DMS53 treated with DMSO at 0.1 percent for 48 hours (cell line): Measurements from ENCODE around the gene TXN2.

ENCODE experiments used
- DNase-seq: peaks from one replicate; lab custom pipeline; 2025; ENCODE audit not compliant: unreplicated experiment; lab: John Stamatoyannopoulos, UW

The TXN2 gene

DNA sequence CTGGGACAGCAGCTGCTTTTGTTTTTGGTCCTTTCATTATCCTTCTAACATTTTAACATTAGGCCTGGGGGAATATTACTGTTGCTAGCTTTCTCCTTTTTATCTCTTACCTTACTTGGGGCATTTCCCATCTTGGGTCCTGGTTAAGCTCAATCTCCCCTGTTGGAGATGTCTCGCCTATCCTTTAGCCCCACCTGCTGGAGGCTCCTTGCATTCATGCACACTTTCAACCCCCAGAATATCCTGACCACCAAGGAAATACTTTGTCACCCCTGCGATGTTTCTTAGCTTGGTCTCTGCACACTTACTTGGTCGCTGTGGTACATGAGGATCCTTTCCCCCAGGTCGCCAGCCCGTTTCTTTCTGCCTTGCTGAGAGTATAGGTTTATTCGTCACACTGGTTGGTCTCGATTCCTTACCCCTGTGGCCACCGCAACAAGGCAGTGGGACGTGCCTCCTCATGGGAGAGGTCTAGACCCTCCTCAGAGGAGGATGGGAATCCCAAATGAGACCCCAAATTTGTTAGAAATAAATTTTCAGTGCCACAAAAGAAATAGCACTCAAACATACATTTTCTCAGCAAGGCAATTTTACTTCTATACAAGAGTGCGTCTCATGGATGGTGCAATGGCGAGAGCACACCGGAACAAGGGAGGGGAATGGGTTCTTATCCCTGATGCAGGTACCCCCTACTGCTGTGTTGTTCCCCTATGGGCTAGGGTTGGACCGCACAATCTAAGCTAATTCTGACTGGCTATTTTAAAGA, 5.4 kb upstream of the TXN2 start:
- DNase-seq = no peak

- DNase-seq = no peak
Measured at GRCh38 chr22:36480941-36481392, 473 bp downstream of the TXN2 start.

- no peak for DNase-seq
Measured at GRCh38 chr22:36478966-36479365, 2.5 kb downstream of the TXN2 start.

DNA sequence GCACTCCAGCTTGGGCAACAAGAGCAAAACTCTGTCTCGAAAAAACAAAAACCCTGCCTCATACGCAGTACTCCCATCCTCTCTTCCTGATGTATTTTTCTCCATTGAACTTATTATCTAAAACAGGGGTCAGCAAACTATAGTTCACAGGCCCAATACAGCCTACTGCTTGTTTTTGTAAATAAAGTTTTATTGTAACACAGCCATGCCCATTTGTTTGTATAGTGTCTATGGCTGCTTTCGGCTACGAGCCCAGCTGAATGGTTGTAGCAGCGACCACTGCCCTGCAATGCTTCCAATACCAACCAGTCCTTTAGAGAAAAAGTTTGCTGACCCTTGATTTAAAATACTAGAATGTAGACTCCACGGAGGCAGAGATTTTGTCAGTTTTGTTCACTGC, 6.1 kb downstream of the TXN2 start:
- no peak for DNase-seq

DNA sequence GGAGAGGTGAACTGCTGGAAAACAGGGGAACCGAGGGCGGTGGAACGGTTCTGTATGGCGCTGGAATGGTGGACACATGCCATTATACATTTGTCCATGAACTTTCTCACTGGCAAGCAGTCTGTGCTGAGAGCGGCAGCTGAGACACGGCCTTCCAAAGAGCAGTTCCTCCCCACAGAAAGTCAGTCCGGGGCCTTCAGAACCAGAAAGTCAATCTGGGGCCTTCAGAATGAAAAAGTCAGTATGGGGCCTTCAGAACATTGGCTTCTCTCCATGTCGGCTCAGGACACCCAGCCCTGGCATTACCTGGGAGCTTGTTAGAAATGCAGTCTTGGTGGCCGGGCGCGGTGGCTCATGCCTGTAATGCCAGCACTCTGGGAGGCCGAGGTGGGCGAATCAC, 8.8 kb downstream of the TXN2 start:
- DNase-seq = no peak

- DNase-seq = no peak
Measured at GRCh38 chr22:36471341-36471821, 10.1 kb downstream of the TXN2 start.

DNA sequence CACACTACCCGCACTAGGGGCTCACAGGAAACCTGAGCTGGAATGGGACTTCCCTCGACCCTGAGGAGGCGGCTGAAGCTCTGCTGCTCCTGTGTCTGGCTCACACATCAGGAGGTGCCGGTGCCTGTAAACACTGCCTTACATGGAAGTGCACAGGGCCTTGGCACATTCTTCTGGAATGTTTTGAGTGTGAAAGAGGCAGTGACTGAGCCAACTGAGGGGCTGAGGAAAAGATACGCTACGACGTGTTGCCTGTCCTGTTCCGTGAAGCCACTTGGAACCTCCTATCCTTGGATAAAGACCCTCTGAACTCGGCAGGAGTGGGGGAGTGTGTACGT, 10.5 kb downstream of the TXN2 start:
- DNase-seq = no peak

- DNase-seq = peak; percentile 20
Measured at GRCh38 chr22:36470162-36470993, 11.1 kb downstream of the TXN2 start.

DNA sequence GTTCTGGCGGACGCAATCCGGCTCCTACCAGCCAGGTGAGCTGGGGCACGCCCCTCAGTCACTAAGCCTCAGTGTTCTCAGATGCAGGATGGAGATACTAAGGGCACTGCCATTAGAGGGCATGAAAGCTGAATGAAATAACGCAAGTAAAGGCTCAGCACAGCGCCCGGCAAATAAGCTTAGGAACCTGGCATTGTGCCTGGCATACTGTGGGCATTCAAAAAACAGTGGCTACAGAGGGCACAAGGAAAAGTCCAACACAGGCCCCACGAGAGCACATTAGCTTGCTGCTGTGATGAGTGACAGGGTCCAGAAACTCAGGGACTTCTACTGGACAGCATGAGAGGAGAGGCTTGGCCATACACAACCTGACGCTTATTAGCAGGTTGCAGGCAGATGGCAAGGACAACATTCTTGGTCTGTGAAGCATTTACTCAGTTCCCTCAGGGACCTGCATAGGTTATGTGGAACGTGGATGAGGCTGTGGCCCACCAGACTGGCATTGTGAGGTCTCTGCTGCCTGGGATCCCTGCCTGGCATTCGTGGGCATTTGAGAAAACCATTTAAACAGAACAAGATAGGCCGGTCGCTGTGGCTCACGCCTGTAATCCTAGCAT, 12.2 kb downstream of the TXN2 start:
- no peak for DNase-seq

DNA sequence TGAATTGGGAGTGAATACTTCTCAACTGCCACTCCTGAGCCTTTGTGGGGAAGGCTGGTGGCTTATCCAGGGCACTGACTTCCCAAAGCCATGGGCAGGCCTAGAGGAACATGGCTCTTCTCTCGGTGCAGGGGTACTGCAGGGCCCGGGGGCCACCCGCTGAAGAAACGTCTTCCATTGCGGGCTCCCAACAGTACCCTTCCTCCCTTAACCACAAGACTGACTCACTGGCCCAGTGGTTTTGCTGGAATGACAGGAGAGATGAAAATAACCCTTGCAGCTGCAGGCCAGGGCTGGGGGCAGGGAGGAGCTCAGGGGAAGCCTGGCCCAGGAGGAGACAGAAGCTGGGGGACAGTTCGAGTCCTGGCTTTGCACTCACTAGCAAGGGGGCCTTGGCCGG, 13.5 kb downstream of the TXN2 start:
- DNase-seq = no peak

- no peak for DNase-seq
Measured at GRCh38 chr22:36467042-36467810, 14.2 kb downstream of the TXN2 start.

DNA sequence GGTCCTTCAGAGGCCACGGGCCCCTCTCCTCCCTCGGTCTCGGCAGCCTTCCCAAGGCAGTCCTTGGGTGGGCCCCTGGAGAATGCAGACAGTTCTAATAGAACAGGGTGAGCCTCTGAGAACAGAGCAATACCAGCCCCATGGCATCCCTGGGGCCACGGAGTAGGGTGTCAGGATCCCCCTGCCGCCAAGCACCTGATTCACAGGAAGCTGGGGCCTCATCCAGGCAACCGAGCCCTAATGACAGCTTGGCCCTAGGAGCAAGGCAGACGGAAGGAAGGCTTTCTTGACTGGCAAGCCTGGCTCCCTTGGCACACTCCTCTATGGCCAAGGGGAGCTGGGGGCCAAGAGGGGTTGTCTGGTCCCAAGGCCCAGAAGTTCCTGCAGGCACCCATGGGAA, 15.2 kb downstream of the TXN2 start:
- DNase-seq = no peak

- DNase-seq = peak; percentile 22
Measured at GRCh38 chr22:36465232-36466021, 16.0 kb downstream of the TXN2 start.

DNA sequence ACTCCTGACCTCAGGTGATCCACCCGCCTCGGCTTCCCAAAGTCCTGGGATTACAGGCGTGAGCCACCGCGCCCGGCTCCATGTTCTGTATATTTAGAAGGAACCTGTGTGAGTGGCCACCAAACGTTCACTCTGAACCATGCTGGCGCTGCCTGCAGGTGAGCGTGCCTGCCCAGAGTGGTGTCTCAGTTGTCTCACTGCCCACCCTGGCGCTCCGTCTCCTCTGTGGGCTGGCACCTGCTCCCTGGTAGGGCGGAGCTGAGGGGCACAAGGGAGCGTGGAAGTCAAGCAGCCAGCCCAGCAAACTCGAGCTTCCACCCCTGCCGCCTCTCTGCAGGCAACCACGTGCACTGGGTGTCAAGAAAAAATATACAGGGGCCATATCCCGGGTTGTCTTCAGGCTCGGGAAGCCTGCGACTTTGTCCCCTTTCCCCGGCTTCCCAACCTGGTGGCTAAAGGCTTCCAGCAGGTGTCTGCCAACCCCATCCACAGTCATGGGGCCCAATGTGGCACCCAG, 16.7 kb downstream of the TXN2 start:
- no peak for DNase-seq

- no peak for DNase-seq
Measured at GRCh38 chr22:36463783-36464184, 17.7 kb downstream of the TXN2 start.

- peak; percentile 13 for DNase-seq
Measured at GRCh38 chr22:36461665-36462649, 19.5 kb downstream of the TXN2 start.

GRCh38 chr22:36460202-36460601, 21.2 kb downstream of the TXN2 start:
- no peak for DNase-seq

DNA sequence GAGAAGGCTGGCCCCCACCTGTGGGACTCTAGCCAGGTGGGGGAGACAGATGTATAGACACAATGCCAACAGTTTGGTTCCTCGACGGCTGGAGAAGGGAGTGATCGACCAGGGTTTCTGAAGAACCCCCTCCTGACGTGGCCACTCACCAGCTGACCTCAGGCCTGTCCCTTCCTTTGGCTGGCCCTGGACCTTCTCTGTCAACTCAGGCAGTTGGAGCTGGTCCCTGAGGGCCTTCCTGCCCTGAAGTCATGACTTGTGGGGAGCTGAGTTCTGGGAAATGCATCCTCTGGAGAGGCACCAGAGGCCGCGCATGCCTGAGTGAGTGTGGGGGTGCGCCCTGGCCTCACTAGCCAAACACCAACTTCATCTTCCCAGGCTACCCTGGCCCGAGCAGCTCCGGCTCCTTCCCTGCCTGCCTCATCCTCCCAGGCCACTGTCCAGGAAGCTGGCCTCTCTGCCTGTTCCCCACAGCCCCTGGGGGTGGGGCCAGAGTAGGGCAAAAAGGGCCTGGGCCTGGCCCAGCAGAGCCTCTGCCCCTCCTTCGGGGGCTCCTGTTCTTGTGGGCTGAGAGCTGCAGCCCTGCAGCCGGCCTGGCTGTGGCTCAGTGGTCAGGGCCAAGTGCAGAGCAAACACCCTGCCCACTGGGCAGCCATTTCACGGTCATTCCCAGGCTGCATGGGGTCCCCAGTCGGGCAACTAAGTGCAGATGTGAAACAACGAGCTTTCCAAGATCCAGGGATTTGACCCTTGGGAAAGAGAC, 23.6 kb downstream of the TXN2 start:
- DNase-seq = no peak
